ENCODE measurements around the gene GPHN.
A peak's percentile ranks its signal among the peaks of the same experiment; 100 is the strongest.
"Not testable (repeated sequence)": the region's sequence is repeated elsewhere in the genome, so short reads cannot be mapped to it uniquely, and the experiment has no call there.

Gene GPHN

GRCh38 chr14:67059596-67059995 lies 551.6 kb downstream of the GPHN start:
- DNase-seq (ENCODE audit: low read depth), result no peak

GRCh38 chr14:67060546-67060945 lies 552.6 kb downstream of the GPHN start:
- DNase-seq (ENCODE audit: low read depth), result no peak

GRCh38 chr14:67067070-67067814 lies 559.3 kb downstream of the GPHN start:
- DNase-seq (ENCODE audit: low read depth), result not testable (repeated sequence)

DNA sequence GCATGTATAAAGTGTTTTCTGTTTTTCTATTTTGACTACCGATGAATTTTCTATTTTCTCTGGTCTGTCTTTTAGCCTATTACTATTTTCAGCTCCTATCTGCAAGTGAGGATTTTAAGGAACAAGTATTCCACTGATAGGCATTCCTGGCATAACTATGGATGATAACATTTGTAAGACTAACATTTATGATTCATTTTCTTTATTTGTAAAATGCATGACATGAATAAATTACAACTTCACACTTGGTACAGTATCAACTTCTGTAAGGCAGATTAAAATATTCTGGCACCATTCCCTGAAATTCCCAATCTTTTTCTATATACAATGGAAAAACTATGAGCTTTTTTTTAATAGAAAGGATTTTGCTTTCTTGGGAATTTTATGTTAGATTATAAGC lies 560.3 kb downstream of the GPHN start:
- no peak for DNase-seq (ENCODE audit: low read depth)

DNA sequence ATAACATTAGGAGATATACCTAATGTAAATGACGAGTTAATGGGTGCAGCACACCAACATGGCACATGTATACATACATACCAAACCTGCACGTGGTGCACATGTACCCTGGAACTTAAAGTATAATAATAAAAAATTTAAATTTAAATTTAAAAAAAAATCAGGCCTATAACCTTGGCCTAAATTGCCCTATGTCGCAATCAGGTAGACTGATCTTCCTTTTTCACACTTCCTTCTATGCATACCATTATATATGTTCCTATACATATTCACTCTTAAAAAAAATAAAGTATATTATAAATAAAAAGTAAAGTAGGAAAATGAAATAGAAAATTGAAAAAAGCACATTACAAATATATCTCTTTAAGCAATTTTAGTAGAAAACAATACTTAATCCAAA lies 563.6 kb downstream of the GPHN start:
- DNase-seq (ENCODE audit: low read depth), result no peak

DNA sequence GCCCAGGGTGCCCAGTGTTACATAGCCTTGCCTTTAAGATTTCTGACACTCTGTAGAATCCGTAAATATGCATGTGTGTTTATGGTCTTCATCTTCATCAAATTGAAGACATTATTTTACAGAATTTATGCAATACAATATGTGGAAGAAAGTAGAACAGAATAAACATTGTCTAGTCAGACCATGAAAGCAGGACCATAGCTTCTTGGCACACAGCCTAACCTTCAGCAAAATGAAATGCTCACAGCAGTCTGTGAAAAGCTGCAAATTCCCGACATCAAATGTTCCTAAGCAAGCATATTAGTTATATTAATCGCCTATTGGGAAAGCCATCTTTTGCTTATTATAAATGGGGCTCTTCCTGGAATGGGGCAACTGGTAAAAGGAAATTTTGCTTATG lies 570.0 kb downstream of the GPHN start:
- DNase-seq (ENCODE audit: low read depth), result no peak

DNA sequence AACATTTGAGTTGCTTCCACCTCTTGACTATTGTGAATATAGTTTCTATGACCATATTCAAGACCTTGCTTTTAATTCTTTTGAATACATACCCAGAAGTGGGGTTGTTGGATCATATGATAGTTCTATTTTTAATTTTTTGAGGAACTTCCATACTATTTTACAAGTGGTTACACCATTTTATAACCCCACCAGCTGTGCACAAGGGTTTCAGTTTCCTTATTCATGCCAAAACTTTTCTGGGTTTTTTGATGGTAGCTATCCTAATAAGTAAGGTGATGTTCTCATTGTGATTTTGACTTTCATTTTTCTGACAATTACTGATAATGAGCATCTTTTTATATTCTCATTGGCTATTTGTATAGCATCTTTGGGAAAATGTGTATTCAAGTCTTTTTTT lies 571.9 kb downstream of the GPHN start:
- DNase-seq (ENCODE audit: low read depth), result no peak

GRCh38 chr14:67108230-67108629 lies 600.3 kb downstream of the GPHN start:
- no peak for DNase-seq (ENCODE audit: low read depth)

DNA sequence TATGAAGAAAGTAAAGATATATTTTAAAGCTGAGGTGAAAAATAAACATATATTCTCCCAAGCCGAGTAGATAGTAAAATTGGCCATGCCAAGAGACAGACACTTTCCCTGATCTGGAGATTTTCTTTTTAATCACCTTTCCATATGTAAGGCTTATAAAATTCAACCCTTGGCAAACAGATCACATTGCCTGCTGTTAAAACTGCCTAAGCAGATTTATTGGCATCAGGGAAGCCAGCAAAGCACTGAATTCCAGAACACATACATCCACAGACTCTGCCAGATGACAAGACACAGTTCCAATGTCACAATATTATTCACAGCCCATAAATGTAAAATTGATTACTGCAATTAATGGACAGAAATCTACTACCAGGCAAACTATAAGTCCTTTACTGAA lies 603.1 kb downstream of the GPHN start:
- DNase-seq (ENCODE audit: low read depth), result no peak

GRCh38 chr14:67112344-67112743 lies 604.4 kb downstream of the GPHN start:
- DNase-seq (ENCODE audit: low read depth), result no peak

- no peak for DNase-seq (ENCODE audit: low read depth)
Observed at GRCh38 chr14:67127174-67127573, 619.2 kb downstream of the GPHN start.

DNA sequence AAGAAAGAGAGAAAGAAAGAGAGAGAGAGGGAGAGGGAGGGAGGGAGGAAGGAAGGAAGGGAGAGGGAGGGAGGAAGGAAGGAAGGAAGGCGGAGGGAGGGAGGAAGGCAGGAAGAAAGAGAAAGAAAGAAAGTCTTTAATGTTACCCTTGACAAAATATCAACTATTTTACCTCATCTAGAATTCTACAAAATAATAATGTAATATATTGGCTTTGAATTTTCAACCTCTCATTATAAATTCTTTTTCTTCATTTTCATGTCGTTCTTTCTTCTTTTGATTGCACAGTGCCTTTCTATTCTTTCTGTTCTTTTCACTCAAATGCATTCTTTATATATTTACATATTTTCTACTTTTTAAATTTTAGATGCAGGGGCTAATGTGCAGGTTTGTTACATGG lies 621.8 kb downstream of the GPHN start:
- DNase-seq (ENCODE audit: low read depth), result no peak

- no peak for DNase-seq (ENCODE audit: low read depth)
Observed at GRCh38 chr14:67131691-67132090, 623.7 kb downstream of the GPHN start.

DNA sequence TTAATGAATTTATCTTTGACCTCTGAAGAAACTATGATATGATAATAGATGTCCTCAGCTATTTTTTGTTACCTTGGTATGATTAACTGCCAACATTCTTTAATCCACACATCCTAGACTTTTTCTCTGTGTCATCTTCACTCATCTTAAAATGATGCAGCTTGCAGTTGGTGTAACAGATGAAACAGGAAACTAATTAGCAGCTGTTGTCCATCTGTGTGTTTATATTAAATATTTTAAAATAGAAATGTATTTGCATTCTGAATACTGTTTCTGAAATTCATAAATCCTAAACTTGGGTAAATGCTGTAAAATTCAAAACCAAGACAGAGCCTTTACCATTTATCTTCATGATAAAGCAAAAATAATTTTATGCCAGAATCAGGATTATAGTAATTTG lies 625.2 kb downstream of the GPHN start:
- DNase-seq (ENCODE audit: low read depth), result no peak

DNA sequence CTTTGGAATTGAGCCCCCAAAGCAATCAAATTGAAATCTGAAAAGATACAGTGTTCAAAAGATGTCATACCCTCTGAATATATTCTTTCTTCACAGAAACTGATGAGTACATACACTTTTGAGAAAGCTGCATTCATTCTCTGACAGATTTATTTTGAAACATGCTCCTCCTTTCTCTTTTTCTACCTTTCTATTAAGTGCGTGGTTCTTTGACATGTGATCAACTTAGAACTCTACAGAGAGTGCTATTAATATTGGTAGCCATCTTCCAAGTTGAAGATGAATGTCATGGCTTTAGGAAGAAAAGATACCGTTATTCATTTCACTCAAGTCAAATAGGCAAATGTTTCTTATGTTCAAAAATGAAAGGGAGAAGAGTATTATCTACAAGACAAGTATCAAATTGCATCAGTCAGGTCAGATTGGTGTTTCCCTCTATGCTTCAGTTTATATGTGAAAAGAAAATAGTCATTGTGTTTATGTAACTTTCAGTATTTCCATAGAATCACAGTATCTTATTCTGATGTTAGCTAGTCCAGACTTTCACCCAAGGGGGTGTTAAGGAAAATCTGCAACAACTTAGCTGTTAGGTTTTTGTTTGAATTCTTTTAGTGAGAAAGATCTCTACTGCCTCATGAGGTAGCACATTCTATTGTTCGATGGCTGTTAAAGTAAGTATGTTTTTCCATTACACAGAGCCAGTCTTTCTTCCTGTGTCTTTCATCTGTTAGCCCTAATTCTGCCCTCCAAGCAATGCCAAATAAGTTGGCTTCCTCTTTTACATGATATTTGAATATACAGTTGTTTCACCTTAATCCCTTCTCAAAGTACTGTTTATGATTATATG lies 625.9 kb downstream of the GPHN start:
- no peak for DNase-seq (ENCODE audit: low read depth)

GRCh38 chr14:67137744-67138371 lies 629.9 kb downstream of the GPHN start:
- peak; percentile 1 for DNase-seq (ENCODE audit: low read depth)

DNA sequence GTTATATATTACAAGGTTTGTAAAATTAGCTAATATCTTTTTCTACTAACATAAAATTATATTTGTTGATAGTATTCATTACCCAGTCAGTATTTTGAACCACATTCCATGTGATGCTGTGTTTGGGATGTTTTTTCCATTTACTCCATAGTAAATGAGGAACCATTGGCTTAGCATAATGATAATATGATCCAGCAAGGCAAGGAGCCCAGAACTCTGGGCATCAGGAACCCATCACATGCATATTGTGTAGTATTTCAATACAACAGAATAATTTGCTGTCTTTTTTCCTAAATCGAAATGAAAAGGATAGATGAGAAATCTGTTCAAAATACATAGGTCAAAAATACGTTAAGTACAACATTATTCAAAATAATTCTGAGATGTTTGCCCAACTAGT lies 632.6 kb downstream of the GPHN start:
- DNase-seq (ENCODE audit: low read depth), result no peak

GRCh38 chr14:67141146-67141900 lies 633.4 kb downstream of the GPHN start:
- DNase-seq (ENCODE audit: low read depth), result no peak

DNA sequence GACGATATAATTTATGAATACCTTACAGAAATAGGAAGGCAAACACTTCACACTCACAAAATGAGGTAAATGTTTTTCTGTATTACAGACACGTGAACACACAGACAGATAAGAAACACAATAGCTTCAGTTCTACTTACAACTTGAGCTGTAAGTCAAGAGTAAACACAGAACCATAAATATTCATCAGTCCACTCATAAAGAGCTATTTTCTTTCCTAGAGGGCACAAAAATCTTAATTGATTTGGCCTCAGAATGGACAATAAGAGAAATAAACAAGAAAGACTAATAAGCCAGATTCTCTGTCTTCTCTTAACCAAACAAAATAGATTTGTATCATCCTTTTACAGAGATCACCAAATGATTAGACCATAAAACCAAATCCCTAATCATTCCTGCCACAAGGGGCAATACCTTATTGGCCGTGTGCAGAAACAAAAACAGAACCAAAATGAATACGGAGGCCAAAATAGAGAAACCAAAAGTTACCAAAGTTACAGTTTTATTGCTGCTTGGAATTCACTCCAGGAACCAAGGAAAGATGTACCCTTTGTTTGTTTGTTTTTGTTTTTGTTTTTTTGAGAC lies 643.2 kb downstream of the GPHN start:
- no peak for DNase-seq (ENCODE audit: low read depth)

GRCh38 chr14:67158566-67158965 lies 650.6 kb downstream of the GPHN start:
- no peak for DNase-seq (ENCODE audit: low read depth)

DNA sequence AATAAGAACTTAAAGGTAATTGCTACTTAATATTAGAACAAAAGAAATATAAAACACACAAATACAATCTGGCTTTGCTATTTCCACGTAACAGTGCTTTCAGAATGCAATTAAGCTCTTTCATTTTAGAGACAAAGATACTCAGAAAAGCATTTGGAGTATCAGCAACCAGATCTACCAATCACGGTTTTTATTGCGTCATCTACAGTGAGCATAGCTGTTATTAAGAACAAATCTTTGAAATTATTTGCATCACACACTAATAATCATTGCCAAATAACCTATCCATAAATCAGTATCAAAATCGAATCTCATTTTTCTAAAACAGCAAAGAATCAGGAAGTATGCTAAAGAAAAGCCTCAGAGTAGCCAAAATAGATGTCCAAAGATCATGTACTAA lies 654.4 kb downstream of the GPHN start:
- DNase-seq (ENCODE audit: low read depth), result no peak

DNA sequence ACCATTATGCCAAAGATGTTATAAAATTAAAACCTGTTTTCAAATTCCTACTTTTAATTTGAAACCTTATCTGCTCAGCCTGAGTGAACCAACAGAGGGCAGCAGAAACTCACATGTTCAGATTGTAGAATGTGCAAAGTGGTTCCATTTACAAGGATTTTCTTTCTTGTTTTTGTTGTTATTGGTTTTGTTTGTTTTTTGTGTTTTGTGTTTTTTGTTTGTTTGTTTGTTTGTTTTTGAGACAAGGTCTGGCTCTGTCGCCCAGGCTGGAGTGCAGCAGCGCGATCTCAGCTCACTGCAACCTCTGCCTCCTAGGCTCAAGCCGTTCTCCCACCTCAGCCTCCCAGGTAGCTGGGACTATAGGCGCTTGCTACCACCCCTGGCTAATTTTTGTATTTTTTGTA lies 658.5 kb downstream of the GPHN start:
- DNase-seq (ENCODE audit: low read depth), result peak; percentile 22
